Activated B cell treated with CpG ODN at 0.5 μM for 24 hours (primary cell): ENCODE measurements around the gene KCTD16. TPM values are rescaled to one million over a fixed set of nuclear protein-coding genes. Genes with fewer than 3 reads are reported as not detected.

Source experiments
- ATAC-seq: fragments of 200-7000 bp; cut with Tn5 transposase; one replicate; pipeline ENCODE4 v1.10.0; 2021; ENCODE audit warnings: low read depth, mild to moderate bottlenecking, moderate library complexity
- CTCF ChIA-PET: fragments of 350-600 bp; sonication (Branson Sonifier 250); formaldehyde crosslinking; loops from one replicate; lab custom pipeline; 2021; ENCODE audit warnings: antibody characterized with exemption; lab: Charles Lee
- POLR2A ChIA-PET: fragments of 350-600 bp; sonication (Branson Sonifier 250); formaldehyde crosslinking; loops from one replicate; lab custom pipeline; 2021; ENCODE audit warnings: antibody characterized with exemption; lab: Charles Lee
- DNase-seq: peaks from one replicate; pipeline ENCODE4 v3.0.0; 2022
- H3K27ac Mint-ChIP-seq: one replicate; pipeline ENCODE4 v1.8.0; 2020; ENCODE audit warnings: mixed read lengths
- H3K27me3 Mint-ChIP-seq: one replicate; pipeline ENCODE4 v1.8.0; 2021; ENCODE audit warnings: mixed read lengths
- H3K36me3 Mint-ChIP-seq: one replicate; pipeline ENCODE4 v1.8.0; 2021; ENCODE audit warnings: low read depth, mixed read lengths
- H3K4me1 Mint-ChIP-seq: one replicate; pipeline ENCODE4 v1.8.0; 2021; ENCODE audit warnings: mixed read lengths
- H3K4me3 Mint-ChIP-seq: one replicate; pipeline ENCODE4 v1.8.0; 2020; ENCODE audit warnings: mild to moderate bottlenecking, mixed read lengths
- H3K9me3 Mint-ChIP-seq: one replicate; pipeline ENCODE4 v1.8.0; 2020; ENCODE audit warnings: mixed read lengths
- CTCF ChIP-seq: fragments of 200-600 bp; IDR thresholded peaks from one replicate; pipeline ENCODE4 v1.8.0; 2022; ENCODE audit warnings: antibody characterized with exemption, mild to moderate bottlenecking
- intact Hi-C: fragments of 100-400 bp; cut with micrococcal nuclease; formaldehyde crosslinking; loops from one replicate; pipeline ENCODE4 v1.15.1; 2024
- total RNA-seq: library from RNA; stranded (reverse); gene quantifications from 2 replicates; pipeline ENCODE4 v1.2.3, GENCODE V29; 2022

Gene KCTD16
- total RNA-seq, 1 donor from 2014 or later: not detected

- TF ChIP-seq CTCF: no peak
- no peak overlapping the region for H3K27ac Mint-ChIP-seq
- no peak for ATAC-seq
- H3K27me3 Mint-ChIP-seq: no peaks in the 10 kb centered on the region
- CTCF ChIA-PET: no interaction called here
- DNase-seq: no peak
- no peaks in the 10 kb centered on the region for H3K36me3 Mint-ChIP-seq
- POLR2A ChIA-PET: no interaction called here
- intact Hi-C loops: no loop called here
- no peak overlapping the region for H3K4me3 Mint-ChIP-seq
- H3K9me3 Mint-ChIP-seq: no peaks in the 10 kb centered on the region
- H3K4me1 Mint-ChIP-seq: no peaks in the 10 kb centered on the region
Measured at GRCh38 chr5:144428326-144428725, 257.7 kb downstream of the KCTD16 start.

GRCh38 chr5:144429405-144429804, 258.7 kb downstream of the KCTD16 start:
- no peak overlapping the region for H3K4me3 Mint-ChIP-seq
- ChIA-PET POLR2A (no interaction called here), CTCF (no interaction called here)
- H3K27ac Mint-ChIP-seq: no peak overlapping the region
- intact Hi-C loops: no loop called here
- no peak for ATAC-seq
- no peaks in the 10 kb centered on the region for H3K36me3 Mint-ChIP-seq
- H3K9me3 Mint-ChIP-seq: no peaks in the 10 kb centered on the region
- no peaks in the 10 kb centered on the region for H3K27me3 Mint-ChIP-seq
- no peaks in the 10 kb centered on the region for H3K4me1 Mint-ChIP-seq
- DNase-seq: no peak
- TF ChIP-seq CTCF: no peak

GRCh38 chr5:144429905-144430304, 259.2 kb downstream of the KCTD16 start:
- no peak for ATAC-seq
- H3K4me3 Mint-ChIP-seq: no peak overlapping the region
- ChIA-PET CTCF (no interaction called here), POLR2A (no interaction called here)
- no peaks in the 10 kb centered on the region for H3K9me3 Mint-ChIP-seq
- H3K27me3 Mint-ChIP-seq: no peaks in the 10 kb centered on the region
- no peak for TF ChIP-seq CTCF
- intact Hi-C loops: no loop called here
- no peak overlapping the region for H3K27ac Mint-ChIP-seq
- H3K4me1 Mint-ChIP-seq: no peaks in the 10 kb centered on the region
- DNase-seq: no peak
- no peaks in the 10 kb centered on the region for H3K36me3 Mint-ChIP-seq

GRCh38 chr5:144433140-144433822, 262.6 kb downstream of the KCTD16 start:
- H3K27ac Mint-ChIP-seq: no peak overlapping the region
- TF ChIP-seq CTCF: no peak
- ChIA-PET POLR2A (no interaction called here), CTCF (no interaction called here)
- H3K27me3 Mint-ChIP-seq: no peaks in the 10 kb centered on the region
- H3K9me3 Mint-ChIP-seq: no peaks in the 10 kb centered on the region
- no peaks in the 10 kb centered on the region for H3K36me3 Mint-ChIP-seq
- ATAC-seq (no peak), DNase-seq (no peak)
- H3K4me1 Mint-ChIP-seq: no peaks in the 10 kb centered on the region
- no peak overlapping the region for H3K4me3 Mint-ChIP-seq
- intact Hi-C loops: no loop called here

- ATAC-seq (no peak), DNase-seq (no peak)
- Mint-ChIP-seq H3K9me3 (no peaks in the 10 kb centered on the region), H3K27ac (no peak overlapping the region), H3K4me3 (no peak overlapping the region), H3K36me3 (no peaks in the 10 kb centered on the region), H3K4me1 (no peaks in the 10 kb centered on the region), H3K27me3 (no peaks in the 10 kb centered on the region)
- CTCF ChIA-PET: no interaction called here
- no peak for TF ChIP-seq CTCF
- intact Hi-C loops: no loop called here
- POLR2A ChIA-PET: no interaction called here
Measured at GRCh38 chr5:144433893-144434292, 263.2 kb downstream of the KCTD16 start.
